ENCODE measurements around the gene TNNT2. TPM values are rescaled to one million over a fixed set of nuclear protein-coding genes. Genes with fewer than 3 reads are reported as not detected.

The TNNT2 gene
- total and polyA plus RNA-seq, 2 donors (not counting 1 experiment from before 2014, with no cell fraction given): not detected

- peaks cover 0 to 2% (median 0%) of the 10 kb centered on the region in 4 experiments for H3K27me3 ChIP-seq (replicated peaks in 1 of 4; ENCODE audit: control extremely low read depth in 1 of 4, control insufficient read depth in 3 of 4, insufficient read depth in 4 of 4, low read length in 3 of 4)
- no peak overlapping the region for H3K9ac ChIP-seq (ENCODE audit: low read length)
- no peaks in the 10 kb centered on the region for H3K4me1 ChIP-seq (ENCODE audit: control insufficient read depth in 2 of 2, insufficient read depth in 2 of 2, low read length in 2 of 2)
- no peak overlapping the region for H3K4me3 Mint-ChIP-seq
- no peaks in the 10 kb centered on the region for H4K20me1 ChIP-seq (ENCODE audit: control insufficient read depth, insufficient read depth, low read length, poor library complexity, severe bottlenecking)
- no peak overlapping the region for H3K27ac Mint-ChIP-seq
- no peak overlapping the region for H3K4me3 ChIP-seq (ENCODE audit: control extremely low read depth in 1 of 5, extremely low read depth in 1 of 5, insufficient read depth in 1 of 5, low read depth in 2 of 5, low read length in 4 of 5)
- intact Hi-C loops (cut with micrococcal nuclease): no loop called here
- H3K9me3 Mint-ChIP-seq (ENCODE audit: insufficient read depth): no peaks in the 10 kb centered on the region
- ATAC-seq (ENCODE audit: low read depth): no peak
- no peak overlapping the region for H2AFZ ChIP-seq (ENCODE audit: insufficient read depth, low read depth, low read length, poor library complexity, severe bottlenecking)
- peaks cover 40% of the 10 kb centered on the region for H3K27me3 Mint-ChIP-seq
- no peaks in the 10 kb centered on the region for H3K4me1 Mint-ChIP-seq
- H3K36me3 ChIP-seq (replicated peaks in 1 of 2; ENCODE audit: control extremely low read depth in 1 of 2, control insufficient read depth in 1 of 2, extremely low read depth in 1 of 2, insufficient read depth in 2 of 2, low read length in 1 of 2): no peaks in the 10 kb centered on the region
- no peaks in the 10 kb centered on the region for H3K9me3 ChIP-seq (ENCODE audit: control extremely low read depth in 1 of 3, control insufficient read depth in 2 of 3, insufficient read depth in 1 of 3, low read length in 2 of 3)
- no peaks in the 10 kb centered on the region for H3K79me2 ChIP-seq (ENCODE audit: control insufficient read depth, insufficient read depth, low read length)
- ChIA-PET CTCF (interaction anchor here (0.6 kb wide), 1 partner anchor 36 kb away, joined by 3 read pairs; no protein-coding TSS in a partner anchor), POLR2A (no interaction called here)
- WGBS (ENCODE audit: insufficient coverage): 61% methylated on average over 5 of the region's 6 CpGs
- H3K4me2 ChIP-seq (replicated peaks; ENCODE audit: low read depth, low read length, poor library complexity, severe bottlenecking): no peak overlapping the region
- H3K27ac ChIP-seq (ENCODE audit: low read length in 2 of 2): no peak overlapping the region
- no peak for TF ChIP-seq EZH2 (IDR thresholded peaks at IDR 0.05; ENCODE audit: borderline replicate concordance, insufficient read depth, low read depth, low read length, poor library complexity, severe bottlenecking)
- TF ChIP-seq CTCF (IDR thresholded peaks at IDR 0.05): no peak
- no peak for DNase-seq
These were observed 5.7 kb downstream of the TNNT2 start for GRCh38 chr1:201371792-201372191.

DNA sequence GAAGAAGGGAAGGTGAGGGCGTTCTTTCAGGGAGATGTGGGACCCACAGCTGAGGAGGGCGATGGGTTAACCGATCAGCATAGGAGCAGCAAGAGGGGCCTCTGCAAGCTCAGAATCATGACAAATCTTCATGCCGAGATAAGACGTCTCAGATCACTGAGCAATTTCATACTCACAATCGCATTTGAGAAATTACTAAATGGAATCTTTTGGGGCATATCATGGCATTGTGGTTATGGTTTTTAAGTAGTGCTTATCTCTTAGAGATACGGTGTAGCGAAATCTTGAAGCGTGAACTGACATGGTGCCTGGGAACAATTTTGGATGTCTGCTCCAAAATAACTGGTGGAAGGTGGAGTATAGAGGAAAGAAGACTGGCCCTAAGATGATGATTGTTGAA is 6.2 kb downstream of the TNNT2 start:
- no peak overlapping the region for H3K27ac Mint-ChIP-seq
- Histone ChIP-seq H3K79me2 (ENCODE audit: control insufficient read depth, insufficient read depth, low read length) (no peaks in the 10 kb centered on the region), H3K4me3 (ENCODE audit: control extremely low read depth in 1 of 5, extremely low read depth in 1 of 5, insufficient read depth in 1 of 5, low read depth in 2 of 5, low read length in 4 of 5) (no peak overlapping the region), H2AFZ (ENCODE audit: insufficient read depth, low read depth, low read length, poor library complexity, severe bottlenecking) (no peak overlapping the region), H3K4me2 (replicated peaks; ENCODE audit: low read depth, low read length, poor library complexity, severe bottlenecking) (no peak overlapping the region), H3K36me3 (replicated peaks in 1 of 2; ENCODE audit: control extremely low read depth in 1 of 2, control insufficient read depth in 1 of 2, extremely low read depth in 1 of 2, insufficient read depth in 2 of 2, low read length in 1 of 2) (no peaks in the 10 kb centered on the region), H3K27me3 (replicated peaks in 1 of 4; ENCODE audit: control extremely low read depth in 1 of 4, control insufficient read depth in 3 of 4, insufficient read depth in 4 of 4, low read length in 3 of 4) (peaks cover 0 to under 1% (median 0%) of the 10 kb centered on the region in 4 experiments), H3K27ac (ENCODE audit: low read length in 2 of 2) (no peak overlapping the region), H3K4me1 (ENCODE audit: control insufficient read depth in 2 of 2, insufficient read depth in 2 of 2, low read length in 2 of 2) (no peaks in the 10 kb centered on the region), H3K9ac (ENCODE audit: low read length) (no peak overlapping the region), H4K20me1 (ENCODE audit: control insufficient read depth, insufficient read depth, low read length, poor library complexity, severe bottlenecking) (no peaks in the 10 kb centered on the region), H3K9me3 (ENCODE audit: control extremely low read depth in 1 of 3, control insufficient read depth in 2 of 3, insufficient read depth in 1 of 3, low read length in 2 of 3) (no peaks in the 10 kb centered on the region)
- DNase-seq (no peak), ATAC-seq (ENCODE audit: low read depth) (no peak)
- POLR2A ChIA-PET: no interaction called here
- no peaks in the 10 kb centered on the region for H3K4me1 Mint-ChIP-seq
- intact Hi-C loops (cut with micrococcal nuclease): no loop called here
- CTCF ChIA-PET: interaction anchor here (0.6 kb wide), 1 partner anchor 36 kb away, joined by 3 read pairs; no protein-coding TSS in a partner anchor
- H3K9me3 Mint-ChIP-seq (ENCODE audit: insufficient read depth): no peaks in the 10 kb centered on the region
- H3K27me3 Mint-ChIP-seq: peaks cover 40% of the 10 kb centered on the region
- 89% methylated on average over 9 of the region's 9 CpGs for WGBS (ENCODE audit: insufficient coverage)
- TF ChIP-seq EZH2 (IDR thresholded peaks at IDR 0.05; ENCODE audit: borderline replicate concordance, insufficient read depth, low read depth, low read length, poor library complexity, severe bottlenecking): no peak
- no peak for TF ChIP-seq CTCF (IDR thresholded peaks at IDR 0.05)
- no peak overlapping the region for H3K4me3 Mint-ChIP-seq

All from B cell (primary cell).